CD8-positive, alpha-beta memory T cell (primary cell): ENCODE data around the gene SGSM1. TPM values are rescaled to one million over a fixed set of nuclear protein-coding genes. Genes with fewer than 3 reads are reported as not detected.

Experiments
- CTCF ChIA-PET: fragments of 350-600 bp; sonication (Branson Sonifier 250); formaldehyde crosslinking; loops from one replicate; lab custom pipeline; 2021; ENCODE audit warnings: antibody characterized with exemption; lab: Charles Lee
- POLR2A ChIA-PET: fragments of 350-600 bp; sonication (Branson Sonifier 250); formaldehyde crosslinking; loops from one replicate; lab custom pipeline; 2021; ENCODE audit warnings: antibody characterized with exemption; lab: Charles Lee
- DNase-seq, 5 donors: peaks; one replicate each; pipeline versions ENCODE4 v3.0.0 to v3.0.0-alpha.2; 2020 to 2022; ENCODE audit warnings: mixed read lengths in 1 of 5
- H3K27ac ChIP-seq: one replicate; pipeline ENCODE4 v1.7.0; 2013; ENCODE audit warnings: low read depth, mild to moderate bottlenecking, low read length, moderate library complexity
- H3K27me3 ChIP-seq: 2 replicates; pipeline ENCODE4 v1.7.0; 2013; ENCODE audit warnings: low read length, mild to moderate bottlenecking; ENCODE audit not compliant: insufficient read depth, poor library complexity, severe bottlenecking
- H3K36me3 ChIP-seq: 2 replicates; pipeline ENCODE4 v1.7.0; 2013; ENCODE audit warnings: mild to moderate bottlenecking, low read length, moderate library complexity; ENCODE audit not compliant: insufficient read depth
- H3K4me1 ChIP-seq: 2 replicates; pipeline ENCODE4 v1.7.0; 2013; ENCODE audit warnings: mild to moderate bottlenecking, low read length, moderate library complexity; ENCODE audit not compliant: insufficient read depth
- H3K4me3 ChIP-seq: 2 replicates; pipeline ENCODE4 v1.7.0; 2013; ENCODE audit warnings: mild to moderate bottlenecking, low read length
- H3K9me3 ChIP-seq: 2 replicates; pipeline ENCODE4 v1.7.0; 2013; ENCODE audit warnings: mild to moderate bottlenecking, low read length
- H3K27ac Mint-ChIP-seq, 8 donors: one replicate each; pipeline ENCODE4 v1.8.0; 2020 to 2021; ENCODE audit warnings: mixed read lengths in 8 of 8, mild to moderate bottlenecking in 6 of 8, inconsistent platforms in 3 of 8, moderate library complexity in 3 of 8
- H3K27me3 Mint-ChIP-seq, 2 donors: one replicate each; pipeline ENCODE4 v1.8.0; 2020 to 2021; ENCODE audit warnings: mixed read lengths in 2 of 2, mild to moderate bottlenecking in 1 of 2, moderate library complexity in 1 of 2
- H3K36me3 Mint-ChIP-seq, 3 donors: one replicate each; pipeline ENCODE4 v1.8.0; 2020 to 2021; ENCODE audit warnings: mixed read lengths in 3 of 3, inconsistent platforms in 1 of 3, mild to moderate bottlenecking in 1 of 3
- H3K4me1 Mint-ChIP-seq, 3 donors: one replicate each; pipeline ENCODE4 v1.8.0; 2020 to 2021; ENCODE audit warnings: mixed read lengths in 3 of 3, inconsistent platforms in 1 of 3, mild to moderate bottlenecking in 1 of 3
- H3K4me3 Mint-ChIP-seq, 7 donors: one replicate each; pipeline ENCODE4 v1.8.0; 2020 to 2021; ENCODE audit warnings: mixed read lengths in 7 of 7, mild to moderate bottlenecking in 6 of 7, moderate library complexity in 4 of 7, inconsistent platforms in 2 of 7
- H3K9me3 Mint-ChIP-seq, 5 donors: one replicate each; pipeline ENCODE4 v1.8.0; 2020 to 2022; ENCODE audit warnings: mixed read lengths in 5 of 5, mild to moderate bottlenecking in 3 of 5, moderate library complexity in 2 of 5, inconsistent platforms in 1 of 5
- polyA plus RNA-seq: library from polyadenylated mRNA; unstranded; fragments of 300-500 nt; fragmentation: Illumina TruSeq; gene quantifications from one replicate; pipeline ENCODE4 v1.2.3, GENCODE V29; 2021
- total RNA-seq, 2 experiments: library from RNA; stranded (reverse); gene quantifications; one replicate each; pipeline ENCODE4 v1.2.3, GENCODE V29; 2021

The SGSM1 gene, protein sequence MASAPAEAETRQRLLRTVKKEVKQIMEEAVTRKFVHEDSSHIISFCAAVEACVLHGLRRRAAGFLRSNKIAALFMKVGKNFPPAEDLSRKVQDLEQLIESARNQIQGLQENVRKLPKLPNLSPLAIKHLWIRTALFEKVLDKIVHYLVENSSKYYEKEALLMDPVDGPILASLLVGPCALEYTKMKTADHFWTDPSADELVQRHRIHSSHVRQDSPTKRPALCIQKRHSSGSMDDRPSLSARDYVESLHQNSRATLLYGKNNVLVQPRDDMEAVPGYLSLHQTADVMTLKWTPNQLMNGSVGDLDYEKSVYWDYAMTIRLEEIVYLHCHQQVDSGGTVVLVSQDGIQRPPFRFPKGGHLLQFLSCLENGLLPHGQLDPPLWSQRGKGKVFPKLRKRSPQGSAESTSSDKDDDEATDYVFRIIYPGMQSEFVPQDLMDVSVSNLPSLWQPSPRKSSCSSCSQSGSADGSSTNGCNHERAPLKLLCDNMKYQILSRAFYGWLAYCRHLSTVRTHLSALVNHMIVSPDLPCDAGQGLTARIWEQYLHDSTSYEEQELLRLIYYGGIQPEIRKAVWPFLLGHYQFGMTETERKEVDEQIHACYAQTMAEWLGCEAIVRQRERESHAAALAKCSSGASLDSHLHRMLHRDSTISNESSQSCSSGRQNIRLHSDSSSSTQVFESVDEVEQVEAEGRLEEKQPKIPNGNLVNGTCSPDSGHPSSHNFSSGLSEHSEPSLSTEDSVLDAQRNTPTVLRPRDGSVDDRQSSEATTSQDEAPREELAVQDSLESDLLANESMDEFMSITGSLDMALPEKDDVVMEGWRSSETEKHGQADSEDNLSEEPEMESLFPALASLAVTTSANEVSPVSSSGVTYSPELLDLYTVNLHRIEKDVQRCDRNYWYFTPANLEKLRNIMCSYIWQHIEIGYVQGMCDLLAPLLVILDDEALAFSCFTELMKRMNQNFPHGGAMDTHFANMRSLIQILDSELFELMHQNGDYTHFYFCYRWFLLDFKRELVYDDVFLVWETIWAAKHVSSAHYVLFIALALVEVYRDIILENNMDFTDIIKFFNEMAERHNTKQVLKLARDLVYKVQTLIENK
- total RNA-seq: under 1 TPM; 0.09 to 0.31 TPM
- polyA plus RNA-seq: 0.28 TPM

DNA sequence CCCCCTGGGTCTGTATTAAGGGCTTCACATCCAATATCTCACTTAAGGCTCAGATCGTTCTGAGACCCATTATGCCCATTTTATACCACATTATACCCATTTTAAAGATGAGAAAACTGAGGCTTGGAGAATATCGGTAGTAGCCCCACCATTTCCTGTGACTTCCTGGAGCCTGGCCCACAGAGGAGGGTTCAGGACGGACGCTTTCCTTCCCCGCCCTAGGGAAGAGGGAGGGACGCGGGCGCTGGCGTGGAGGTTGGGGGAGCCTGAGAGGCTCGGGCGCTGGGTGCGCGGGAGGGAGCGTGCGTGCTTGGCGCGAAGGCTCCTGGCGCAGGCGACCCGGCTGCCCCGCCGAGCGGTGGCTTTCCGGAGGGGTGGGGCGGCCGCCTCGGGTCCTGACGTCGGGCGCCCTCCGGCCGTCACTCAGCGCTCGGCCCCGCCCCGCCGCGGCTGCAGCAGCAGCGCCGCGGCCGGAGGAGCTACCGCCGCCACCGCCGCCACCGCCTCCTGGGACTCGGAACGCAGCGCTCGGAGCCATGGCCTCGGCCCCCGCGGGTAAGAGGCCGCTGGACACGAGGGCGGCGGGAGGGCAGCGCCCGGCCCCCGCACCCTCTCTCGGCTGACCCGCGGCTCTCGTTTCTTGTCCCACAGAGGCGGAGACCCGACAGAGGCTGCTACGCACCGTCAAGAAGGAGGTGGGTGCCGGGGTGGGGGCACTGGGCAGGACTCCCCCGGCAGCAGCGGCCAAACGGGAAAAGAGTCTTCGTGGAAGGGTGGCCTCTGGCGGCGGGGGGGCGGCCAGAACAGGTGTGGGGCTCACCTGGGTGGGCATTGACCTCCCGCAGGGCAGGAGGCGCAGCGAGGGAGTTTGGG, at the start of gene SGSM1:
Gene SGSM1, plus strand, starts transcription at position 422 of the 873 bp plus-strand sequence. Its CDS starts 115 bp downstream, at position 537.
- peak; percentile 47 to 77 (median 64) for DNase-seq
- H3K27ac ChIP-seq: no peak within 1 kb of the TSS
- POLR2A ChIA-PET: interaction anchor here (1.0 kb wide), 1 partner anchor 32 kb away, joined by 3 read pairs; no protein-coding TSS in a partner anchor

DNA sequence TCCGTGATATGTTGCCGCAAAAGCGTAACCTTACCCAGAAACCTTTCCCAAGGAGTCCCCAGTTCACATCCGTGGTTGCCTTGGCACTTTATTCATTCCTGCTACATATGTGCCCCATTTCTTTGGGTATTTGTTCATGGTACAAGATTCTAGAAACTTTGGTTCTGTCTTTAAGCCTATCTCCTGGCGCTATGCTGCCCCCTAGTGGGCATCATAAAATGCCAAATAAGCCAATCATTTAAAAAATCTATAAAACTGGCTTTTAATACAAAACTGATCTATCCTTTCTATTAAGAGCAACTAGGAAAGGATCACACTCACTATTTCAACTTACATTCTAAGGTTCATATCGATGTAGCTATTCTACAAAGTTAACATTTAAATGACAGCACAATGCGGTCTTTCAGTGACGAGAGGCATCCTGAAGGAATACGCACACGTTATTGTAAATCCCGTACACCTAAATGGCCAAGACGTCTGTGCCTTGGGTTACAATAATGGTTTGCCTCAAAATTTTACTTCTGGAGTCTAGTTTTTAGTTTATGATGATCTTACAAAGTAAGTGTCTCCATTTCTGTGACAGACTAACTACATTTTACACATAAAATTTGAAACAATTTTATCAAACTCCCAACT, 47.7 kb upstream of the SGSM1 start:
- Histone ChIP-seq H3K9me3 (no peaks in the 10 kb centered on the region), H3K27me3 (peaks cover 3% of the 10 kb centered on the region), H3K4me3 (no peak overlapping the region), H3K36me3 (no peaks in the 10 kb centered on the region), H3K4me1 (no peaks in the 10 kb centered on the region), H3K27ac (no peak overlapping the region)
- no peaks in the 10 kb centered on the region for H3K4me1 Mint-ChIP-seq
- no peaks in the 10 kb centered on the region for H3K36me3 Mint-ChIP-seq
- peak; percentile 26 to 60 (median 39) for DNase-seq
- no peaks in the 10 kb centered on the region for H3K9me3 Mint-ChIP-seq
- POLR2A ChIA-PET: no interaction called here
- no peak overlapping the region for H3K4me3 Mint-ChIP-seq
- peaks cover 0 to 3% of the 10 kb centered on the region in 2 donors for H3K27me3 Mint-ChIP-seq
- CTCF ChIA-PET: interaction anchor here (1.4 to 1.9 kb wide), 2 partner anchors 40 to 92 kb away, joined by 3 read pairs; no protein-coding TSS in a partner anchor
- H3K27ac Mint-ChIP-seq: no peak overlapping the region

More for the DNA sequence above, at the start of gene SGSM1:
- CTCF ChIA-PET: no interaction called here
- Mint-ChIP-seq H3K4me1 (peaks cover 13 to 20% (median 17%) of the 10 kb centered on the region in 3 donors), H3K36me3 (no peaks in the 10 kb centered on the region), H3K9me3 (no peaks in the 10 kb centered on the region), H3K4me3 (peak within 1 kb of the TSS; percentile 73 to 93 (median 79)), H3K27ac (peak within 1 kb of the TSS; percentile 1 to 95 (median 73)), H3K27me3 (peaks cover 0 to 3% of the 10 kb centered on the region in 2 donors)
- no peaks in the 10 kb centered on the region for H3K4me1 ChIP-seq
- H3K36me3 ChIP-seq: no peaks in the 10 kb centered on the region
- peak within 1 kb of the TSS; percentile 63 for H3K4me3 ChIP-seq
- H3K9me3 ChIP-seq: no peaks in the 10 kb centered on the region
- H3K27me3 ChIP-seq: no peaks in the 10 kb centered on the region

DNA sequence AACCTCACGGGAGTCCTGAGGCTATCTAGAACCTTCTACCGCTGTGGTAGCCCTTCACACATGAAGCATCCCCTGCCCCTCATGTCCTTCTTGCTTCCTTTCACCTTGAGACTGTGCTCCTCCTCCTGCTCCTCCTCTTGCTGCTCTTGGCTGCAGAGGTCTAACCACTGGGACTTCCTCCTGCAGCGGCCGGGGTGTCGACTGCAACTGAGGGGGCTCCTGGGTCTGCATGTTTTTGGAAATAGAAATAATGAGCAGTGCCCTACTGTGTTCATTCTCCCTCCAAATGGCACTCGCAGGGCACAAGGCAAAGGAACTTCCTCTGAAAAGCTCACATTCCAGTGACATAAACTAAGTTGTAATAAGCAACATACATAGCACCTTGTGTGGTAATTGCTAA, 46.2 kb upstream of the SGSM1 start:
- Histone ChIP-seq H3K27me3 (peaks cover 3% of the 10 kb centered on the region), H3K36me3 (no peaks in the 10 kb centered on the region), H3K27ac (no peak overlapping the region), H3K9me3 (no peaks in the 10 kb centered on the region), H3K4me3 (no peak overlapping the region), H3K4me1 (no peaks in the 10 kb centered on the region)
- POLR2A ChIA-PET: no interaction called here
- no peaks in the 10 kb centered on the region for H3K9me3 Mint-ChIP-seq
- no peaks in the 10 kb centered on the region for H3K36me3 Mint-ChIP-seq
- no peaks in the 10 kb centered on the region for H3K4me1 Mint-ChIP-seq
- H3K27me3 Mint-ChIP-seq: peaks cover 0 to 11% of the 10 kb centered on the region in 2 donors
- CTCF ChIA-PET: interaction anchor here (0.6 kb wide), 1 partner anchor 207 kb away, joined by 3 read pairs; no protein-coding TSS in a partner anchor
- no peak overlapping the region for H3K27ac Mint-ChIP-seq
- H3K4me3 Mint-ChIP-seq: no peak overlapping the region
- DNase-seq: no peak

DNA sequence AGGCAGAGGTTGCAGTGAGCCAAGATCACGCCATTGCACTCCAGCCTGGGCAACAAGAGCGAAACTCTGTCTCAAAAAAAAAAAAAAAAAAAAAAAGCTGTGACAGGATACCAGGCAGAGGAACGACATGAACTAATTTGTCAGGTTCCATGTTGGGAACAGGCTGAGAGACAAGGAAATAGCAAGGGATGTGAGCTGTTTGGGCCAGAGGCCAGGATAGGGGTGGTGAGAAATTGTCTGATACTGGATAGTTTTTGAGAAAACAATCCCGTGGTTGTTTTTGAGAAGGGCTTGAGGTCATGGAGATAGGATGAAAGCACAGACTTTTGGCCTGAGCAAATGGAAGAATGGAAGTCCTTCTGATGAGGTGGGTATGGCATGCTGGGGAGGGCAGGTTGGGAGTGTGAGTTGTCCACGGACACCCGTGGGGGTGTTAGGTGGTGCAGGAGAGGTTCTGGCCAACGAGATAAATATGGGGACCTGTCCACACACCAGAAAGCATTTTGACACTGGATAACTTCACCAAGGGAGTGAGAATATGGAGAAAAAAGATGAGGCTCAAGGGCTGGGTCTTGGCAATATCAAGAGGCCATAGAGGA, 45.2 kb upstream of the SGSM1 start:
- Histone ChIP-seq H3K9me3 (no peaks in the 10 kb centered on the region), H3K36me3 (no peaks in the 10 kb centered on the region), H3K27ac (no peak overlapping the region), H3K4me1 (no peaks in the 10 kb centered on the region), H3K4me3 (no peak overlapping the region), H3K27me3 (peaks cover 3% of the 10 kb centered on the region)
- POLR2A ChIA-PET: no interaction called here
- Mint-ChIP-seq H3K4me3 (no peak overlapping the region), H3K27me3 (peaks cover 0 to 12% of the 10 kb centered on the region in 2 donors), H3K4me1 (no peaks in the 10 kb centered on the region), H3K27ac (no peak overlapping the region), H3K9me3 (no peaks in the 10 kb centered on the region), H3K36me3 (no peaks in the 10 kb centered on the region)
- CTCF ChIA-PET: no interaction called here
- DNase-seq: no peak

DNA sequence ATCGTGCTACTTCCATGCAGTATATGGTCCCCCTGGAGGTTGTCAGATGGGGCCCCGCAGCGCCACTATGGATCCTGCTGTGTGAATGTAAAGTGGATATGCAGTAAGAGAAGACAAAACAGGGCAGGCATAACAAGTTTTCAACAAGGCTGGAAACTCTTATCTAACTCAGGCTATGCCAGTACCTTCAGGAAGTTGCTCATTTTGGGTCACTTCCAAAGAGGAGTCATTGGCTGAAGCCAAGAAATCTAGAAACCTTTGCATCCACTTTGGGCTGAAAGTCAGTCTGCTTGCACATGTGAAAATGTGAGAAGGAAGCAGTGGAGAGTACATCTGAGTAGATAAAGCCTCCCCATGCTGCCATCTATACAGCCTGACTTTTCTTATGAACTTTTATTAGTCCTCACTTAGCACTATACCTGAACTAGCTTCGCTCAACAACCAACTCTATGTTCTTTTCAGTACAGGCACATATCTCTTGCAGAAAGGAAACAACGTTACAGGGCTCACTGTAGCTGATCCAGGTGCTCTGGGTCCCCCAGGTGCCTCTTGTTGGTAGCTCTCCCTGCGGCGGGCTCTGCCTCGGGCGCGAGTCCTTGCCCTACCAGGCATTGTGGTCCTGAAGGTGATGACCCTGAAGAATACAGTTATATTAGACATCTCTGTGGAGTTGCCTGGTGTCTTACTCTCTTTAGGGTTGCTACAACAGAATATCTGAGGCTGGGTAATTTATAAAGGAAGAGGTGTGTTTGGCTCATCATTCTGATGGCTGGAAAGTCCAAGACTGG, 43.9 kb upstream of the SGSM1 start:
- Histone ChIP-seq H3K27me3 (peaks cover 3% of the 10 kb centered on the region), H3K27ac (no peak overlapping the region), H3K4me1 (no peaks in the 10 kb centered on the region), H3K36me3 (no peaks in the 10 kb centered on the region), H3K9me3 (no peaks in the 10 kb centered on the region), H3K4me3 (no peak overlapping the region)
- POLR2A ChIA-PET: no interaction called here
- CTCF ChIA-PET: no interaction called here
- H3K27ac Mint-ChIP-seq: no peak overlapping the region
- DNase-seq: no peak
- no peaks in the 10 kb centered on the region for H3K9me3 Mint-ChIP-seq
- H3K4me3 Mint-ChIP-seq: no peak overlapping the region
- H3K4me1 Mint-ChIP-seq: no peaks in the 10 kb centered on the region
- no peaks in the 10 kb centered on the region for H3K36me3 Mint-ChIP-seq
- H3K27me3 Mint-ChIP-seq: peaks cover 1 to 12% of the 10 kb centered on the region in 2 donors

DNA sequence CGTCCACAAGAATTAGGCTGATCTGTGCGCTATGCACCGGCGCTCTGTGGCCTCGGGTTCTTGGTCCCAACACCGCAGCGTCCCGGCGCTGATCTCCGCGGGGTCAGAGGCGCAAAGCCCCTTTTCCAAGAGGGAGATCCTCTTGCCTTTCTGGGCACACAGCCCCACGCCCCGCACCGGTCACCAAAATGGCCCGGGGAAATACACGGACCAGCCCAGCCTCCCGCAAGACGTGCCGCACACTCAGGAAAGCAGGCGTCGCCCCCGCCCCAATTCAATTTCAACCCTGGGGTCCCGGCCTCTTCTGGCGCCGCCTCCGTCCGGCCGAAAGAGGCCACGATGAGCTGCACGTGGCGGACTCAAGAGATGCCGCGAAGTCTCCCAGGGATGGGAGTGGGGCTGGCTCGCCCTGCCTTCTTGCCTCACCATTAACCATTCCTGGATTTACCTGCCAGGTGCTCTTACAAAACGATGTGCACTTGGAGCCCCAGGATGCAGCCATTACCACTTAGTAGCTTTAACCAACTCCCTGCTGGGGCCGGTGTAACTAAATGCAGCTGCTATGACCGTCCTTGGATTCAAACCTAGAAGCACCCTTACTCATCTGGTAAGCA, 42.0 kb upstream of the SGSM1 start:
- ChIA-PET CTCF (no interaction called here), POLR2A (no interaction called here)
- Mint-ChIP-seq H3K9me3 (no peaks in the 10 kb centered on the region), H3K4me3 (no peak overlapping the region), H3K27ac (no peak overlapping the region), H3K4me1 (no peaks in the 10 kb centered on the region), H3K36me3 (no peaks in the 10 kb centered on the region), H3K27me3 (peaks cover 1 to 17% of the 10 kb centered on the region in 2 donors)
- Histone ChIP-seq H3K36me3 (no peaks in the 10 kb centered on the region), H3K4me3 (no peak overlapping the region), H3K9me3 (no peaks in the 10 kb centered on the region), H3K27me3 (peaks cover 3% of the 10 kb centered on the region), H3K4me1 (no peaks in the 10 kb centered on the region), H3K27ac (no peak overlapping the region)
- no peak for DNase-seq
